HepG2 (cell line): ENCODE results near the gene PARD3. TPM values are rescaled to one million over a fixed set of nuclear protein-coding genes. Genes with fewer than 3 reads are reported as not detected.

Experiments
- ATAC-seq: fragments of 200-7000 bp; cut with Tn5 transposase; 3 replicates; pipeline ENCODE4 v1.9.1; 2020; ENCODE audit warnings: mild to moderate bottlenecking, moderate library complexity
- BruUV-seq: library from RNA; stranded (reverse); fragments of 400-500 nt; replicated peaks from 2 replicates; lab custom pipeline; 2021; lab: Mats Ljungman, UMichigan
- CTCF ChIA-PET: fragments of 300-600 bp; formaldehyde crosslinking; extraction: SDS; loops from one replicate; lab custom pipeline; 2021; ENCODE audit warnings: low total read pairs, inconsistent platforms, low intra/inter-chr PET ratio; lab: Yijun Ruan, JAX
- POLR2A ChIA-PET: fragments of 350-600 bp; sonication (Branson Sonifier 250); formaldehyde crosslinking; loops from one replicate; lab custom pipeline; 2020; ENCODE audit warnings: antibody characterized with exemption, inconsistent platforms; lab: Yijun Ruan, JAX
- DNase-seq: peaks from one replicate; pipeline ENCODE4 v3.0.0-alpha.2; 2015; ENCODE audit warnings: low spot score
- FAIRE-seq: peaks from 3 replicates; lab custom pipeline; 2011; peaks lifted over from hg19 to GRCh38; lab: Jason Lieb, UNC
- H2AFZ ChIP-seq: one replicate; pipeline ENCODE4 v1.6.1; 2011; ENCODE audit warnings: low read length, inconsistent platforms
- H3K27ac ChIP-seq: fragments of 300-600 bp; 3 replicates; pipeline ENCODE4 v1.8.0; 2011; ENCODE audit warnings: mixed run types, mild to moderate bottlenecking, mixed read lengths, low read length, inconsistent platforms; ENCODE audit not compliant: insufficient read depth; ENCODE audit errors: extremely low read length
- H3K27me3 ChIP-seq, 2 experiments: fragments of 200-600 bp in 1 of 2; 2 replicates in 1 of 2; 3 replicates in 1 of 2; pipeline versions ENCODE4 v1.6.0 to v1.8.0; 2011; ENCODE audit warnings: low read length in 2 of 2, mild to moderate bottlenecking in 2 of 2, moderate library complexity in 2 of 2, inconsistent platforms in 1 of 2; ENCODE audit not compliant: insufficient read depth in 2 of 2, control insufficient read depth in 1 of 2
- H3K36me3 ChIP-seq, 2 experiments: fragments of 200-600 bp in 1 of 2; replicated peaks in 1 of 2; 2 replicates in 1 of 2; 3 replicates in 1 of 2; pipeline versions ENCODE4 v1.5.1 to v1.8.0; 2011; ENCODE audit warnings: low read length in 2 of 2, inconsistent platforms in 1 of 2; ENCODE audit not compliant: insufficient read depth in 2 of 2, control insufficient read depth in 1 of 2
- H3K4me1 ChIP-seq: 2 replicates; pipeline ENCODE4 v1.5.1; 2012; ENCODE audit warnings: low read length, inconsistent platforms; ENCODE audit not compliant: insufficient read depth
- H3K4me2 ChIP-seq: 2 replicates; pipeline ENCODE4 v1.6.0; 2011; ENCODE audit warnings: low read depth, low read length, inconsistent platforms
- H3K4me3 ChIP-seq, 3 experiments: fragments of 200-600 bp in 1 of 3; sonication (generic), shearing (Covaris generic) in 1 of 3; replicated peaks in 1 of 3; 2 replicates each; pipeline ENCODE4 v1.5.1; 2011 to 2016; ENCODE audit warnings: low read length in 3 of 3, inconsistent platforms in 2 of 3, low read depth in 2 of 3, mild to moderate bottlenecking in 2 of 3, control low read depth in 1 of 3, mixed read lengths in 1 of 3; ENCODE audit not compliant: insufficient read depth in 1 of 3
- H3K79me2 ChIP-seq: one replicate; pipeline ENCODE4 v1.6.1; 2011; ENCODE audit warnings: low read length, inconsistent platforms; ENCODE audit not compliant: insufficient read depth
- H3K9ac ChIP-seq: 2 replicates; pipeline ENCODE4 v1.6.0; 2011; ENCODE audit warnings: mild to moderate bottlenecking, low read depth, low read length, inconsistent platforms; ENCODE audit not compliant: insufficient read depth
- H3K9me3 ChIP-seq: 2 replicates; pipeline ENCODE4 v1.5.1; 2012; ENCODE audit warnings: mild to moderate bottlenecking, low read length
- H4K20me1 ChIP-seq: 2 replicates; pipeline ENCODE4 v1.6.0; 2011; ENCODE audit warnings: inconsistent platforms, mild to moderate bottlenecking, low read length, moderate library complexity; ENCODE audit not compliant: insufficient read depth
- ETV6 ChIP-seq: sonication (generic); formaldehyde crosslinking; conservative IDR thresholded peaks from 2 replicates; pipeline ENCODE4 v1.4.0; 2020; ENCODE audit warnings: missing genetic modification reagents
- HDAC2 ChIP-seq: sonication (generic); formaldehyde crosslinking; IDR thresholded peaks from 2 replicates; pipeline ENCODE4 v1.4.0; 2020; ENCODE audit warnings: missing genetic modification reagents
- NFYC ChIP-seq: IDR thresholded peaks from 2 replicates; pipeline ENCODE4 v1.6.1; 2016; ENCODE audit warnings: missing genetic modification reagents, missing compliant biosample characterization
- RNF2 ChIP-seq: fragments of 450-650 bp; conservative IDR thresholded peaks from 2 replicates; pipeline ENCODE4 v1.6.1; 2016; ENCODE audit warnings: low read depth
- SMC3 ChIP-seq: IDR thresholded peaks from 2 replicates; pipeline ENCODE4 v1.6.1; 2011; ENCODE audit warnings: low read length, improper control_type of control experiment
- ZFY ChIP-seq: sonication (generic); formaldehyde crosslinking; IDR thresholded peaks from 2 replicates; pipeline ENCODE4 v1.4.0; 2020; ENCODE audit warnings: missing genetic modification reagents
- ZNF350 ChIP-seq: sonication (generic); formaldehyde crosslinking; IDR thresholded peaks from 2 replicates; pipeline ENCODE4 v1.4.0; 2020; ENCODE audit warnings: mild to moderate bottlenecking, low read depth, missing genetic modification reagents, borderline replicate concordance
- ZNF569 ChIP-seq: sonication (generic); formaldehyde crosslinking; IDR thresholded peaks from 2 replicates; pipeline ENCODE4 v1.5.0; 2020; ENCODE audit warnings: mild to moderate bottlenecking, missing genetic modification reagents, moderate library complexity, borderline replicate concordance
- ZNF782 ChIP-seq: sonication (generic); formaldehyde crosslinking; IDR thresholded peaks from 2 replicates; pipeline ENCODE4 v1.4.0; 2020; ENCODE audit warnings: missing genetic modification reagents, mild to moderate bottlenecking, borderline replicate concordance
- WGBS: methylation state at CpG from one replicate; pipeline ENCODE4 v1.1.6; 2017; ENCODE audit warnings: low lambda C conversion rate; 5-methylcytosine and 5-hydroxymethylcytosine counted together
- in situ Hi-C: cut with HindIII; loops from 2 replicates; pipeline ENCODE4 v1.10.0; 2017; ENCODE audit warnings: low pct_unique_long_range_greater_than_20kb; ENCODE audit not compliant: extremely low pct_ligation_motif_present
- intact Hi-C: fragments of 100-400 bp; cut with micrococcal nuclease; formaldehyde crosslinking; loops from one replicate; pipeline ENCODE4 v1.10.0; 2022; ENCODE audit not compliant: unreplicated experiment
- polyA plus RNA-seq, 8 experiments: library from polyadenylated mRNA; depleted of rRNA in 3 of 8; stranded (reverse) in 7 of 8; unstranded in 1 of 8; fragments of >200 nt; fragmentation: Illumina TruSeq in 4 of 8; extraction: Trizol in 4 of 8; gene quantifications; 2 replicates each; pipeline versions ENCODE4 v1.2.1 to v1.2.3, GENCODE V29; 2011 to 2016; ENCODE audit warnings: low read depth in 4 of 8, missing spikeins in 1 of 8, mixed read lengths in 1 of 8; ENCODE audit not compliant: insufficient read depth in 1 of 8
- total RNA-seq, 5 experiments: library from RNA; depleted of rRNA; stranded (reverse); fragments of >200 nt; fragmentation: Illumina TruSeq; extraction: Trizol; gene quantifications; 2 replicates each; pipeline ENCODE4 v1.2.3, GENCODE V29; 2016; ENCODE audit warnings: low read depth in 1 of 5
- TF ChIP-seq, protein P1 (sequence below), 2 experiments: sonication (generic) in 1 of 2; formaldehyde crosslinking in 1 of 2; IDR thresholded peaks; 2 replicates each; pipeline versions ENCODE4 v1.4.0 to v1.6.1; 2018 to 2020; ENCODE audit warnings: missing genetic modification reagents in 2 of 2, borderline replicate concordance in 1 of 2, low read depth in 1 of 2, mild to moderate bottlenecking in 1 of 2, missing biosample characterization in 1 of 2
- TF ChIP-seq, protein P2 (sequence below): sonication (generic); formaldehyde crosslinking; IDR thresholded peaks from 2 replicates; pipeline ENCODE4 v1.5.0; 2020; ENCODE audit warnings: missing genetic modification reagents
- TF ChIP-seq, protein P3 (sequence below): sonication (generic); formaldehyde crosslinking; IDR thresholded peaks from 2 replicates; pipeline ENCODE4 v1.5.0; 2020; ENCODE audit warnings: mild to moderate bottlenecking, missing genetic modification reagents, borderline replicate concordance
- TF ChIP-seq, protein P4 (sequence below): sonication (generic); formaldehyde crosslinking; IDR thresholded peaks from 2 replicates; pipeline ENCODE4 v1.9.0; 2021; ENCODE audit warnings: missing genetic modification reagents, borderline replicate concordance
- TF ChIP-seq, protein P5 (sequence below): sonication (generic); formaldehyde crosslinking; IDR thresholded peaks from 2 replicates; pipeline ENCODE4 v1.5.1; 2020; ENCODE audit warnings: missing genetic modification reagents, mild to moderate bottlenecking, borderline replicate concordance
- TF ChIP-seq, protein P6 (sequence below): sonication (generic); formaldehyde crosslinking; IDR thresholded peaks from 2 replicates; pipeline ENCODE4 v1.4.0; 2020; ENCODE audit warnings: mild to moderate bottlenecking, missing genetic modification reagents

PARD3 gene
- total and polyA plus RNA-seq, 2 of the 13 experiments (the other 11 are each of a cell fraction or from before 2014, with no cell fraction given): 40.9 to 60.0 TPM

DNA sequence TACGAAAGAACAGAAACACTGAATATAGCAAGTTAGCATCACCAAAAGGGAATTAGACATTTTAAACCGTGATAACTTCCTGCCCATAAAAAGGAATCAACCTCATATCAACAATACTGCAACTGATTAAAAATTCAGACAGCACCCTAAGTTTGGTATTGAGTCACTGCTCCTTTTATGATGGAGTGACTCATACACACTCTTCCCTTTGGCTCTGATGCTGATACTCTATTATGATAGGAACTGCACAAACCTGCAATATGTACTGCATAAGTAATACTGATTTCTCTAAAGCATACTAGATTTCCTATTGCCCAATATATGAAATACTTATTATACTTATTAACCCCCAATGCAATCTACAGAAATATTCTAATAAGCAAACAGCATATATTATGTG, 118.7 kb downstream of the PARD3 start:
- no TSS peak for BruUV-seq
- ATAC-seq (no peak), FAIRE-seq (no peak), DNase-seq (no peak)
- peaks cover 42% of the 10 kb centered on the region for H3K79me2 ChIP-seq
- H3K27ac ChIP-seq: no peak overlapping the region
- in situ Hi-C loops (no loop called here), intact Hi-C loops (no loop called here)
- no peak overlapping the region for H3K9ac ChIP-seq
- H2AFZ ChIP-seq: no peak overlapping the region
- H3K4me3 ChIP-seq: no peak overlapping the region
- 100% methylated on average over 2 of the region's 2 CpGs for WGBS
- peaks cover 36% of the 10 kb centered on the region for H3K4me1 ChIP-seq
- no peaks in the 10 kb centered on the region for H3K27me3 ChIP-seq
- ChIA-PET CTCF (no interaction called here), POLR2A (no interaction called here)
- peaks cover 5% of the 10 kb centered on the region; the same call in 1 of the 2 replicates for H4K20me1 ChIP-seq
- no peak overlapping the region for H3K4me2 ChIP-seq
- no peaks in the 10 kb centered on the region for H3K9me3 ChIP-seq
- H3K36me3 ChIP-seq: peaks cover 7 to 18% of the 10 kb centered on the region in 2 experiments
- TF ChIP-seq, protein P1, sequence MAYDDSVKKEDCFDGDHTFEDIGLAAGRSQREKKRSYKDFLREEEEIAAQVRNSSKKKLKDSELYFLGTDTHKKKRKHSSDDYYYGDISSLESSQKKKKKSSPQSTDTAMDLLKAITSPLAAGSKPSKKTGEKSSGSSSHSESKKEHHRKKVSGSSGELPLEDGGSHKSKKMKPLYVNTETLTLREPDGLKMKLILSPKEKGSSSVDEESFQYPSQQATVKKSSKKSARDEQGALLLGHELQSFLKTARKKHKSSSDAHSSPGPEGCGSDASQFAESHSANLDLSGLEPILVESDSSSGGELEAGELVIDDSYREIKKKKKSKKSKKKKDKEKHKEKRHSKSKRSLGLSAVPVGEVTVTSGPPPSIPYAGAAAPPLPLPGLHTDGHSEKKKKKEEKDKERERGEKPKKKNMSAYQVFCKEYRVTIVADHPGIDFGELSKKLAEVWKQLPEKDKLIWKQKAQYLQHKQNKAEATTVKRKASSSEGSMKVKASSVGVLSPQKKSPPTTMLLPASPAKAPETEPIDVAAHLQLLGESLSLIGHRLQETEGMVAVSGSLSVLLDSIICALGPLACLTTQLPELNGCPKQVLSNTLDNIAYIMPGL (CRISPR knock-in tag; IDR thresholded peaks at IDR 0.05; ENCODE audit: borderline replicate concordance in 1 of 2, low read depth in 1 of 2): no peak
- TF ChIP-seq ZFY: no peak
- TF ChIP-seq, protein P2, sequence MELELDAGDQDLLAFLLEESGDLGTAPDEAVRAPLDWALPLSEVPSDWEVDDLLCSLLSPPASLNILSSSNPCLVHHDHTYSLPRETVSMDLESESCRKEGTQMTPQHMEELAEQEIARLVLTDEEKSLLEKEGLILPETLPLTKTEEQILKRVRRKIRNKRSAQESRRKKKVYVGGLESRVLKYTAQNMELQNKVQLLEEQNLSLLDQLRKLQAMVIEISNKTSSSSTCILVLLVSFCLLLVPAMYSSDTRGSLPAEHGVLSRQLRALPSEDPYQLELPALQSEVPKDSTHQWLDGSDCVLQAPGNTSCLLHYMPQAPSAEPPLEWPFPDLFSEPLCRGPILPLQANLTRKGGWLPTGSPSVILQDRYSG: no peak
- no peak for TF ChIP-seq ETV6 (CRISPR knock-in tag)
- TF ChIP-seq, protein P3, sequence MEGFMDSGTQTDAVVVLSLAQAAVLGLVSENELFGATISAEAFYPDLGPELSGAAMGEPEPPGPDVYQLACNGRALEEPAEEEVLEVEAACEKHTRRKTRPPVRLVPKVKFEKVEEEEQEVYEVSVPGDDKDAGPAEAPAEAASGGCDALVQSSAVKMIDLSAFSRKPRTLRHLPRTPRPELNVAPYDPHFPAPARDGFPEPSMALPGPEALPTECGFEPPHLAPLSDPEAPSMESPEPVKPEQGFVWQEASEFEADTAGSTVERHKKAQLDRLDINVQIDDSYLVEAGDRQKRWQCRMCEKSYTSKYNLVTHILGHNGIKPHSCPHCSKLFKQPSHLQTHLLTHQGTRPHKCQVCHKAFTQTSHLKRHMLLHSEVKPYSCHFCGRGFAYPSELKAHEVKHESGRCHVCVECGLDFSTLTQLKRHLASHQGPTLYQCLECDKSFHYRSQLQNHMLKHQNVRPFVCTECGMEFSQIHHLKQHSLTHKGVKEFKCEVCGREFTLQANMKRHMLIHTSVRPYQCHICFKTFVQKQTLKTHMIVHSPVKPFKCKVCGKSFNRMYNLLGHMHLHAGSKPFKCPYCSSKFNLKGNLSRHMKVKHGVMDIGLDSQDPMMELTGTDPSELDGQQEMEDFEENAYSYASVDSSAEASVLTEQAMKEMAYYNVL: no peak
- TF ChIP-seq, protein P4, sequence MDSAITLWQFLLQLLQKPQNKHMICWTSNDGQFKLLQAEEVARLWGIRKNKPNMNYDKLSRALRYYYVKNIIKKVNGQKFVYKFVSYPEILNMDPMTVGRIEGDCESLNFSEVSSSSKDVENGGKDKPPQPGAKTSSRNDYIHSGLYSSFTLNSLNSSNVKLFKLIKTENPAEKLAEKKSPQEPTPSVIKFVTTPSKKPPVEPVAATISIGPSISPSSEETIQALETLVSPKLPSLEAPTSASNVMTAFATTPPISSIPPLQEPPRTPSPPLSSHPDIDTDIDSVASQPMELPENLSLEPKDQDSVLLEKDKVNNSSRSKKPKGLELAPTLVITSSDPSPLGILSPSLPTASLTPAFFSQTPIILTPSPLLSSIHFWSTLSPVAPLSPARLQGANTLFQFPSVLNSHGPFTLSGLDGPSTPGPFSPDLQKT (CRISPR knock-in tag): no peak
- no peak for TF ChIP-seq RNF2
- no peak for TF ChIP-seq ZNF782 (CRISPR knock-in tag)
- TF ChIP-seq, protein P5, sequence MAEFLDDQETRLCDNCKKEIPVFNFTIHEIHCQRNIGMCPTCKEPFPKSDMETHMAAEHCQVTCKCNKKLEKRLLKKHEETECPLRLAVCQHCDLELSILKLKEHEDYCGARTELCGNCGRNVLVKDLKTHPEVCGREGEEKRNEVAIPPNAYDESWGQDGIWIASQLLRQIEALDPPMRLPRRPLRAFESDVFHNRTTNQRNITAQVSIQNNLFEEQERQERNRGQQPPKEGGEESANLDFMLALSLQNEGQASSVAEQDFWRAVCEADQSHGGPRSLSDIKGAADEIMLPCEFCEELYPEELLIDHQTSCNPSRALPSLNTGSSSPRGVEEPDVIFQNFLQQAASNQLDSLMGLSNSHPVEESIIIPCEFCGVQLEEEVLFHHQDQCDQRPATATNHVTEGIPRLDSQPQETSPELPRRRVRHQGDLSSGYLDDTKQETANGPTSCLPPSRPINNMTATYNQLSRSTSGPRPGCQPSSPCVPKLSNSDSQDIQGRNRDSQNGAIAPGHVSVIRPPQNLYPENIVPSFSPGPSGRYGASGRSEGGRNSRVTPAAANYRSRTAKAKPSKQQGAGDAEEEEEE (CRISPR knock-in tag): no peak
- TF ChIP-seq NFYC (CRISPR knock-in tag): no peak
- no peak for TF ChIP-seq HDAC2 (CRISPR knock-in tag)
- no peak for TF ChIP-seq ZNF569 (CRISPR knock-in tag)
- no peak for TF ChIP-seq SMC3
- TF ChIP-seq, protein P6, sequence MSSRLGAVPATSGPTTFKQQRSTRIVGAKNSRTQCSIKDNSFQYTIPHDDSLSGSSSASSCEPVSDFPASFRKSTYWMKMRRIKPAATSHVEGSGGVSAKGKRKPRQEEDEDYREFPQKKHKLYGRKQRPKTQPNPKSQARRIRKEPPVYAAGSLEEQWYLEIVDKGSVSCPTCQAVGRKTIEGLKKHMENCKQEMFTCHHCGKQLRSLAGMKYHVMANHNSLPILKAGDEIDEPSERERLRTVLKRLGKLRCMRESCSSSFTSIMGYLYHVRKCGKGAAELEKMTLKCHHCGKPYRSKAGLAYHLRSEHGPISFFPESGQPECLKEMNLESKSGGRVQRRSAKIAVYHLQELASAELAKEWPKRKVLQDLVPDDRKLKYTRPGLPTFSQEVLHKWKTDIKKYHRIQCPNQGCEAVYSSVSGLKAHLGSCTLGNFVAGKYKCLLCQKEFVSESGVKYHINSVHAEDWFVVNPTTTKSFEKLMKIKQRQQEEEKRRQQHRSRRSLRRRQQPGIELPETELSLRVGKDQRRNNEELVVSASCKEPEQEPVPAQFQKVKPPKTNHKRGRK (CRISPR knock-in tag): no peak
- no peak for TF ChIP-seq ZNF350 (CRISPR knock-in tag)
